ENCODE measurements around the gene RMND5A.

Gene RMND5A

GRCh38 chr2:86794861-86795260 is 74.8 kb downstream of the RMND5A start:
- DNase-seq: no peak

- no peak for DNase-seq
These were observed 80.9 kb downstream of the RMND5A start for GRCh38 chr2:86800856-86801567.

- DNase-seq: no peak
These were observed 86.2 kb downstream of the RMND5A start for GRCh38 chr2:86806059-86806857.

GRCh38 chr2:86807133-86807467 is 87.0 kb downstream of the RMND5A start:
- DNase-seq: no peak

- DNase-seq: peak; percentile 34
These were observed 87.6 kb downstream of the RMND5A start for GRCh38 chr2:86807468-86808275.

GRCh38 chr2:86808315-86809161 is 88.4 kb downstream of the RMND5A start:
- DNase-seq: peak; percentile 91

GRCh38 chr2:86809481-86810121 is 89.5 kb downstream of the RMND5A start:
- no peak for DNase-seq

GRCh38 chr2:86815611-86816010 is 95.5 kb downstream of the RMND5A start:
- DNase-seq: no peak

- DNase-seq: no peak
These were observed 98.2 kb downstream of the RMND5A start for GRCh38 chr2:86818114-86818801.

GRCh38 chr2:86818957-86819356 is 98.9 kb downstream of the RMND5A start:
- DNase-seq: no peak

- no peak for DNase-seq
These were observed 101.2 kb downstream of the RMND5A start for GRCh38 chr2:86821306-86821705.

GRCh38 chr2:86821842-86822241 is 101.8 kb downstream of the RMND5A start:
- no peak for DNase-seq

- DNase-seq: no peak
These were observed 102.7 kb downstream of the RMND5A start for GRCh38 chr2:86822668-86823345.

- no peak for DNase-seq
These were observed 105.1 kb downstream of the RMND5A start for GRCh38 chr2:86825036-86825692.

GRCh38 chr2:86825693-86826381 is 105.7 kb downstream of the RMND5A start:
- peak; percentile 26 for DNase-seq

- no peak for DNase-seq
These were observed 106.9 kb downstream of the RMND5A start for GRCh38 chr2:86826951-86827350.
